GM06990 (cell line): ENCODE data around the gene CTDSPL2.
"Not testable (repeated sequence)": the region's sequence is repeated elsewhere in the genome, so short reads cannot be mapped to it uniquely, and the experiment has no call there.

Experiments used
- DNase-seq: peaks from one replicate; pipeline ENCODE4 v3.0.0-alpha.2; 2011; ENCODE audit not compliant: insufficient read length; ENCODE audit errors: extremely low read depth
- H3K27me3 ChIP-seq: replicated peaks from 2 replicates; pipeline ENCODE4 v1.6.0; 2011; ENCODE audit warnings: low read length; ENCODE audit not compliant: control insufficient read depth, insufficient read depth
- H3K36me3 ChIP-seq: 2 replicates; pipeline ENCODE4 v1.5.1; 2011; ENCODE audit warnings: low read length; ENCODE audit not compliant: control insufficient read depth, insufficient read depth
- H3K4me3 ChIP-seq: replicated peaks from 2 replicates; pipeline ENCODE4 v1.5.1; 2011; ENCODE audit warnings: low read depth, mild to moderate bottlenecking, control low read depth, low read length
- CTCF ChIP-seq: IDR thresholded peaks from 2 replicates; pipeline ENCODE4 v1.5.1; 2011; ENCODE audit warnings: low read length, control low read depth, mild to moderate bottlenecking, inconsistent platforms; ENCODE audit not compliant: insufficient read depth, poor library complexity, severe bottlenecking

CTDSPL2 gene

GRCh38 chr15:44545913-44546802, 118.7 kb downstream of the CTDSPL2 start:
- H3K4me3 ChIP-seq = peak overlapping the region; percentile 37
- no peaks in the 10 kb centered on the region; the same call in 1 of the 2 replicates for H3K36me3 ChIP-seq
- no peaks in the 10 kb centered on the region for H3K27me3 ChIP-seq
- peak; percentile 35 for TF ChIP-seq CTCF
- peak; percentile 49 for DNase-seq

- not testable (repeated sequence) for H3K27me3 ChIP-seq, DNase-seq, H3K36me3 ChIP-seq, H3K4me3 ChIP-seq
Measured at GRCh38 chr15:44549152-44549551, 121.7 kb downstream of the CTDSPL2 start.

- Histone ChIP-seq H3K36me3 (peaks cover 4% of the 10 kb centered on the region; the same call in 1 of the 2 replicates), H3K4me3 (no peak overlapping the region), H3K27me3 (no peaks in the 10 kb centered on the region)
- TF ChIP-seq CTCF = peak; percentile 19
- DNase-seq = no peak
Measured at GRCh38 chr15:44550256-44550655, 122.8 kb downstream of the CTDSPL2 start.

GRCh38 chr15:44550734-44551133, 123.3 kb downstream of the CTDSPL2 start:
- Histone ChIP-seq H3K36me3 (peaks cover 6% of the 10 kb centered on the region; the same call in 1 of the 2 replicates), H3K27me3 (no peaks in the 10 kb centered on the region), H3K4me3 (no peak overlapping the region)
- no peak for DNase-seq
- no peak for TF ChIP-seq CTCF

- no peaks in the 10 kb centered on the region for H3K27me3 ChIP-seq
- DNase-seq = no peak
- peaks cover 14% of the 10 kb centered on the region for H3K36me3 ChIP-seq
- H3K4me3 ChIP-seq = no peak overlapping the region
- no peak for TF ChIP-seq CTCF
Measured at GRCh38 chr15:44554934-44555723, 127.7 kb downstream of the CTDSPL2 start.

GRCh38 chr15:44560926-44561325, 133.5 kb downstream of the CTDSPL2 start:
- not testable (repeated sequence) for DNase-seq, H3K27me3 ChIP-seq, H3K4me3 ChIP-seq
- H3K36me3 ChIP-seq = peaks cover 25% of the 10 kb centered on the region
